DMS53 (cell line): ENCODE results near the gene PHOX2A.
"Not testable (repeated sequence)": the region's sequence is repeated elsewhere in the genome, so short reads cannot be mapped to it uniquely, and the experiment has no call there.

Experiments
- DNase-seq: peaks from one replicate; lab custom pipeline; 2025; lab: John Stamatoyannopoulos, UW

Gene PHOX2A

DNA sequence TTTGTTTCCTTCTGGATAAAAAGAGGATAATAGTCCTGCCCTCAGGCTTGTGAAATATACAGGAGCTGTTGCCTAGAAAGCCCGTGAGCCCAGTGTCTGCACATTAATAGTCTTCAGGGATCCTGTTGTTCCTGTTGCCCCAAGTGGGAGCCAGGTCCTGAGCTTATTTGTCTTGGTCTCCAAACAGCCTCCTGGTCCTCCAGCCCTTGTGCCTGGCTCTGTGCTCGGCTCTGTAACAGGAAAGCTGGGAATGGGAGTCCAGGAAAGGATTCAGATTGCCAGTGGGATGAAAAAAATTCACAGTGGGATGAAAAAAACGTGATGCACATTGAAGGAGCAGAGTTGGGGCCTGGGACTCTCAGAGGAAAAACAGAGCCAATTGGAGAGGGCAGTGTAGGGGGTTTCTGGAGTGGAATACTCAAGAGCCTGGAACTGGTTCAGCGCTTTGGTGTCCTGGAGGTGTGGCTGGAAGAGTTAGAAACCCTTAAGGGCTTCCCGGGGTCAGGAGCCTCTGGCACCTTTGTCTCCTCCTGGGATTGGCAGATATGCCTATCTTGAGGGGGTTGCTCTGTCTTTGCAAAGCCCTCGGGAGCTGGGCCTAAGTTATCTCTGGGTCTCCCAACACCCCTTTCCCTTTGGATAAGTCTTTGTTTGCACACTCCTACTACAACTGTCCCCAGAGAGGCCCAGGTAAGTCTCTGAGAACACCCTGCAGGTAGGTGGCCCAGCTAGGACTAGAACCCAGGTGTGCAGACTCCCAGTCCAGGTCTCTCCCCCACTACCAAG is 21.7 kb downstream of the PHOX2A start:
- DNase-seq: peak; percentile 66

DNA sequence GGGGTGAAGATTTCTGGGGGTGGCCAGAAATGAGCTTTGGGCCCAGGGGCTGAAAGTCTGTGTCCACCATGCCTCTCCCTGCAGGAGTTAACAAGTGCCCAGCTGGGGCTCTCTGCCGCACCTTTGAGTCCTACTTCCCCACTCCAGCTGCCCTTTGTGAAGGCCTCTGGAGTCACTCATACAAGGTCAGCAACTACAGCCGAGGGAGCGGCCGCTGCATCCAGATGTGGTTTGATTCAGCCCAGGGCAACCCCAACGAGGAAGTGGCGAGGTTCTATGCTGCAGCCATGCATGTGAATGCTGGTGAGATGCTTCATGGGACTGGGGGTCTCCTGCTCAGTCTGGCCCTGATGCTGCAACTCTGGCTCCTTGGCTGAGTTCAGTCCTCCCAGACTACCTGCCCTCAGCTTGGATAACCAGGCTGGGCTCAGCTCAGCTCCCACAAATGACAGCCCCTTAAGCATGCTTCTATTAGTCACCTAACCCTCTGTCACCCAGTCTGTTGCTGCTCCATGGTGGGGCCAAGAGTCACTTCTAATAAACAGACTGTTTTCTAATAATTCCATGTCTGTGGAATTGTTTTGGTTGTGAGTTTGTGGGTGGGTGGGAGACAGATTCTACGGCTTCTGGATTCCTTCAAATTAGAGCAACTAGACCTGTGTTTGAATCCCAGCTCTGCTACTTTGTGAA is 22.4 kb downstream of the PHOX2A start:
- DNase-seq: peak; percentile 42

DNA sequence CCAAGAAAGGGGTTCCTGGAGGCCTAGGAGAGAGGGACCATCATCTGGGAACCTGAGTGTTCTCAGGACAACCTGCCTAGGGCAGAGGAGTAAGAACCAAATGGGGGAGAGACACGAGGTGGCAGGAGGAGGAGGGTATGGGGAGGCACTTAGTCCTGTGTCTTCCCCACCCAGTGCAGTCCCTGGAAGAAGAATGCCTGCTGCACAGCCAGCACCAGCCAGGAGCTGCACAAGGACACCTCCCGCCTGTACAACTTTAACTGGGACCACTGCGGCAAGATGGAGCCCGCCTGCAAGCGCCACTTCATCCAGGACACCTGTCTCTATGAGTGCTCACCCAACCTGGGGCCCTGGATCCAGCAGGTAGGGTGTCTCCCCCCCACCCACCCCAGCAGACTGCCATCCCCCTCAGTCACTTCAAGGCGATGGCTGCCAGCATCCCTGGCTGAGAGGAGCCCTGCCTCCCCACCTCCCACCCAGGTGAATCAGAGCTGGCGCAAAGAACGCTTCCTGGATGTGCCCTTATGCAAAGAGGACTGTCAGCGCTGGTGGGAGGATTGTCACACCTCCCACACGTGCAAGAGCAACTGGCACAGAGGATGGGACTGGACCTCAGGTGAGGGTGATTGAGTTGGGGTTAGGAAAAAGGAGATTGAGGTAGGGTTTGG is 23.1 kb downstream of the PHOX2A start:
- no peak for DNase-seq

GRCh38 chr11:72218251-72218745 is 25.7 kb downstream of the PHOX2A start:
- DNase-seq: no peak

- DNase-seq: no peak
These were observed 26.1 kb downstream of the PHOX2A start for GRCh38 chr11:72217841-72218240.

DNA sequence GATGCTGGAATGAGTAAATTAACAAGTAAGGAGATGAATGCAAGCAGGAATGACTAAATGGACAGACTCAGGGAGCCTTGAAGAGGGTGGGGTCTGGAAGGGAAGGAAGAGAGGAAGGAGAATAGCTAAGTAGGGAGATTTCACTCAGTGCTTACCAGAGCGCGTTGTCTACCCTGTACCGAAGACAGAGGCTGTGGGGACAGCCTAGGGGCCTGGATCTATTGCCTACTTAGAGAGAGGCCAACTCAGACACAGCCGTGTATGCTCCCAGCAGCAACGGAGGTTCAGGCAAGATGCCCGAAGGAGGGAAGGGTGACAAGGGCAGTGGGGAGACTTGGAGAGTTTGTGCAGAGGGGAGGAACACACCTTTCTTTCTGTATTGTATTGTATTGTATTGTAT is 27.3 kb downstream of the PHOX2A start, which contains the start of gene FOLR2:
TSS of gene FOLR2 (plus strand) at position 157 of the 400 bp plus-strand sequence. CDS start 1,791 bp downstream, outside the sequence.
- no peak for DNase-seq

- DNase-seq: no peak
These were observed 34.9 kb downstream of the PHOX2A start for GRCh38 chr11:72209101-72209500.

GRCh38 chr11:72208281-72208680 is 35.7 kb downstream of the PHOX2A start:
- DNase-seq: no peak

- DNase-seq: not testable (repeated sequence)
These were observed 37.2 kb downstream of the PHOX2A start for GRCh38 chr11:72206794-72207193.

DNA sequence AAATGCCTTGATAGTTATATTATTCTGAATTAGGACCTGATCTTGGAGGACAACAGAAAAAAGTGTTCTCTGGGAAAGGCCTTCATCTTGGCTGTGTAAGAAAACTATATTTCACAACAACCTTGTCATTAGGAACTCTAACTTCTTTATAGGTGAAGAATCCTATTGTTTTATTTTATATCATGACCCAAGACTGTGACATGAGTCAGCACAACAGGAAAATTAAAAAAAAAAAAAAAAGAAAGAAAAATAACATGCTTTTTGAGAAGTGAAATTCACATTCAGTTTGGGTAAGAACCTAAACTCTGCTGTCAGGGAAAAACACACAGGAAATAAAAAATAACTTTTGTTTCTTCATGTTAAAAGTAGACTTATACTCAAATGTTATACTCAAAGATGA is 39.1 kb downstream of the PHOX2A start:
- no peak for DNase-seq

GRCh38 chr11:72203163-72203562 is 40.8 kb downstream of the PHOX2A start:
- peak; percentile 65 for DNase-seq

DNA sequence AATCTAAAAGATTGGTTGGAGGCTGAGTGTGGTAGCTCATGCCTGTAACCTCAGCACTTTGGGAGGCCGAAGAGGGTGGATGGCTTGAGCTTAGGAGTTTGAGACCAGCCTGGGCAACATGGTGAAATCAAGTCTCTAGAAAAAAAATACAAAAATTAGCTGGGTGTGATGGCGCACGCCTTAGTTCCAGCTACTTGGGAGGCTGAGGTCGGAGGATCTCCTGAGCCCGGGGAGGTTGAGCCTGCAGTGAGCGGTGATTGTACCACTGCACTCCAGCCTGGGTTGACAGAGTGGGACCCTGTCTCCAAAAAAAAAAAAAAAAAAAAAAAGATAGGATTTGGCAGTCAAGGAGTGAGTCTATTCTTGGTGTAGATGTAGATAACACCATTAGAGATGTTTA is 41.4 kb downstream of the PHOX2A start:
- DNase-seq: no peak

GRCh38 chr11:72201445-72201844 is 42.5 kb downstream of the PHOX2A start:
- not testable (repeated sequence) for DNase-seq

DNA sequence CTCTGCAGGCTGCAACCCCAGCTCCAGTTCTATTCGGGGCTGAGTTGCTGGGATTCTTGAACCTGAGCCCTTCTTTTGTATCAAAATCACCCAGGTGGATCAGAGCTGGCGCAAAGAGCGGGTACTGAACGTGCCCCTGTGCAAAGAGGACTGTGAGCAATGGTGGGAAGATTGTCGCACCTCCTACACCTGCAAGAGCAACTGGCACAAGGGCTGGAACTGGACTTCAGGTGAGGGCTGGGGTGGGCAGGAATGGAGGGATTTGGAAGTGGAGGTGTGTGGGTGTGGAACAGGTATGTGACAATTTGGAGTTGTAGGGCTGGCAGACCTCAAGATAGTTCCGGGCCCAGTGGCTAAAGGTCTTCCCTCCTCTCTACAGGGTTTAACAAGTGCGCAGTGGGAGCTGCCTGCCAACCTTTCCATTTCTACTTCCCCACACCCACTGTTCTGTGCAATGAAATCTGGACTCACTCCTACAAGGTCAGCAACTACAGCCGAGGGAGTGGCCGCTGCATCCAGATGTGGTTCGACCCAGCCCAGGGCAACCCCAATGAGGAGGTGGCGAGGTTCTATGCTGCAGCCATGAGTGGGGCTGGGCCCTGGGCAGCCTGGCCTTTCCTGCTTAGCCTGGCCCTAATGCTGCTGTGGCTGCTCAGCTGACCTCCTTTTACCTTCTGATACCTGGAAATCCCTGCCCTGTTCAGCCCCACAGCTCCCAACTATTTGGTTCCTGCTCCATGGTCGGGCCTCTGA is 48.3 kb downstream of the PHOX2A start:
- DNase-seq: no peak

DNA sequence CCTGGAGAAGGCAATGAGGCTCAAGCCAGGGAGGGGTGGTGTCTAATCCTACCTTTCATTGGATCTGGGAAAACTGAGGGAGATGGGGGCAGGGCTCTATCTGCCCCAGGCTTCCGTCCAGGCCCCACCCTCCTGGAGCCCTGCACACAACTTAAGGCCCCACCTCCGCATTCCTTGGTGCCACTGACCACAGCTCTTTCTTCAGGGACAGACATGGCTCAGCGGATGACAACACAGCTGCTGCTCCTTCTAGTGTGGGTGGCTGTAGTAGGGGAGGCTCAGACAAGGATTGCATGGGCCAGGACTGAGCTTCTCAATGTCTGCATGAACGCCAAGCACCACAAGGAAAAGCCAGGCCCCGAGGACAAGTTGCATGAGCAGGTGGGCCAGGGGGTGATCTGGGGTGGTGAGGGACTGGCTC is 52.0 kb downstream of the PHOX2A start, which contains the start of gene FOLR1:
TSS of gene FOLR1 (plus strand) at position 180 of the 421 bp plus-strand sequence. CDS start at position 214, 34 bp downstream.
- no peak for DNase-seq

- no peak for DNase-seq
These were observed 53.3 kb downstream of the PHOX2A start for GRCh38 chr11:72190631-72191071.

GRCh38 chr11:72189455-72190250 is 54.3 kb downstream of the PHOX2A start:
- no peak for DNase-seq
